Measurements from ENCODE around the gene SMDT1.

GRCh38 chr22:42080287-42080686 lies 787 bp downstream of the SMDT1 start:
- TF ChIP-seq CTCF (IDR thresholded peaks at IDR 0.05) (no peak), EZH2 (IDR thresholded peaks at IDR 0.05; ENCODE audit: borderline replicate concordance, insufficient read depth, low read depth, low read length, poor library complexity, severe bottlenecking) (no peak)
